Measurements from ENCODE around the gene FOXR1.

DNA sequence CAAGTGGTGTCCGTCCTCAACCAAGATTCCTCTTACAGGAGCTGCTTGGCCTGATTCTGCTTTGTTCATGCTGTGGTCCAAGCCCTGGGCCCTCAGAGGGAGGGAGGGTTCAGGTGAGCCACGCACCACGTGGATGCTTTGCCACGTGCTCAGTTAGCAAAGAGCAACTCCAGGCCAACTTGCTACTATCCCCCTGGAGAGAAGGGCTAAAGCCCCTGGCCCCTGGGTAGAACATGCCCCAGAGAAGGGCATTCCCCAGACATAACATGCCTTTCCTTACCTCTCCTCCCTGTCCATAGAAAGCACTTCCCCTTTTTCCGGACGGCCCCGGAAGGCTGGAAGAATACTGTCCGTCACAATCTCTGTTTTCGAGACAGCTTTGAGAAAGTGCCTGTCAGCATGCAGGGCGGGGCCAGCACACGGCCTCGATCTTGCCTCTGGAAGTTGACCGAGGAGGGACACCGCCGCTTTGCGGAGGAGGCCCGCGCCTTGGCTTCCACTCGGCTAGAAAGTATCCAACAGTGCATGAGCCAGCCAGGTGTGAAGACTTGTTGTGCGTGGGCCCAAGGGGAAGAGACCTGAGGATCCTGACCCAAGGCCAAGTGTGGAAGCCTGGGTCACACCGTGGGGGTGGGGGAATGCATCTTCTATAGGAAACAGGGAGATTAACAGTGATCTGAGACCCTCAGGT, 8.8 kb downstream of the FOXR1 start:
- no peak for TF ChIP-seq POLR2A (IDR thresholded peaks at IDR 0.05; ENCODE audit: low read length)
- TF ChIP-seq GATA1 (IDR thresholded peaks at IDR 0.05; ENCODE audit: low read depth, low read length): no peak

Data from erythroblast (primary cell).